ENCODE results near the gene RDH13. TPM values are rescaled to one million over a fixed set of nuclear protein-coding genes. Genes with fewer than 3 reads are reported as not detected.

Gene RDH13, protein sequence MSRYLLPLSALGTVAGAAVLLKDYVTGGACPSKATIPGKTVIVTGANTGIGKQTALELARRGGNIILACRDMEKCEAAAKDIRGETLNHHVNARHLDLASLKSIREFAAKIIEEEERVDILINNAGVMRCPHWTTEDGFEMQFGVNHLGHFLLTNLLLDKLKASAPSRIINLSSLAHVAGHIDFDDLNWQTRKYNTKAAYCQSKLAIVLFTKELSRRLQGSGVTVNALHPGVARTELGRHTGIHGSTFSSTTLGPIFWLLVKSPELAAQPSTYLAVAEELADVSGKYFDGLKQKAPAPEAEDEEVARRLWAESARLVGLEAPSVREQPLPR
- 9.2 and 16.6 TPM in 2 replicates for total RNA-seq

DNA sequence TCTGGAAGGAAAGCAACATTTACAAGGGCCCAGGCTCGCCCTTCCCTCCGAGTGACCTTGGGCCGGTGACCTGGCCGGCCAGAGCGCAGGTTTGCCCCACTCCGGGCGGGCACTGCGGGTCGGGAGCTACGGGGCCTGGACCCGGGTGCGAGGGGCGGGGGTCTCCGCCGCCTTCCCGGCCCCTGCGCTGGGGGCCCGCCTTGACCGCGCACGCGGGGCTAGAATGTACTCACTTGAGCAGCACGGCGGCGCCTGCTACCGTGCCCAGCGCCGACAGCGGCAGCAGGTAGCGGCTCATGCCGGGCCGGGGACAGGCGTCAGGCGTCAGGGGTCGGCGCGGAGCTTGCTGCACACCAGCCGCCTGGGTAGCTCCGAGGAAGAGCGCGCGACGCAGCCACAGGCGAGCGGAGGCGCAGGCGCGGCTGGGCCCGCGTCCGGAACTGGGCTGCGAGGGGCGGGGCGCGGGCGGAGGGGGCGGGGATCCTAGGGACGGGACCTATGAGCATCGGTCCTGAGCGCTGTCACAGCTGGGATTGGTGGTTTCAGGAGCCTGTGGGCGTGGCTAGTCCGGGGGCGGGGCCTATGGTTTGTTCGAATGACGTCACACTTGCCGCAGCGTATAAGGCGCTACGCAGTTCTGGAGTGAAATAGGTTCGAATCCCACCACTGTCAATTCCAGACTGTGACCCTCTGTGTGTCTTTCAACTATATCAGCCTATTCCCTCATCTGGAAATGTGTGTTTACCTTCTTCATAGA lies at the start of gene RDH13:
RDH13 (minus strand) TSS at position 414 of the 757 bp plus-strand sequence; CDS start at position 298, 116 bp downstream.

GRCh38 chr19:55075371-55075998 lies 12.5 kb upstream of the RDH13 start, which contains the start of gene EPS8L1:
TSS of gene EPS8L1 (plus strand) at chr19:55075869. CDS start at chr19:55076445, 576 bp downstream.

Other genes with a start within 250 kb of the RDH13 start
- not detected in 2 replicates for gene KIR3DL1, start 246.7 kb downstream of the RDH13 start, total RNA-seq
- gene KIR2DS4, start 230.5 kb downstream of the RDH13 start, total RNA-seq = not detected in 2 replicates
- not detected in 2 replicates for gene KIR3DL2, start 212.7 kb downstream of the RDH13 start, total RNA-seq
- gene FCAR, start 188.9 kb downstream of the RDH13 start, total RNA-seq = not detected in 2 replicates
- gene NCR1, start 157.0 kb downstream of the RDH13 start, total RNA-seq = not detected in 2 replicates
- gene NLRP7, start 115.6 kb downstream of the RDH13 start, total RNA-seq = not detected in 2 replicates
- gene NLRP2, start 96.8 kb downstream of the RDH13 start, total RNA-seq = 1.9 TPM in 1 of 2 replicates, not detected in the other
- gene GP6, start 24.9 kb downstream of the RDH13 start, total RNA-seq = not detected in 2 replicates
- 0.64 and 6.5 TPM in 2 replicates for gene EPS8L1, start 12.7 kb upstream of the RDH13 start, total RNA-seq
- gene PPP1R12C, start 54.5 kb upstream of the RDH13 start, total RNA-seq = 45.6 and 47.1 TPM in 2 replicates
- 6.7 and 20.3 TPM in 2 replicates for gene TNNT1, start 86.1 kb upstream of the RDH13 start, total RNA-seq
- gene TNNI3, start 94.6 kb upstream of the RDH13 start, total RNA-seq = not detected in 2 replicates
- gene DNAAF3, start 103.5 kb upstream of the RDH13 start, total RNA-seq = 1.0 TPM in 1 of 2 replicates, not detected in the other
- gene SYT5, start 117.1 kb upstream of the RDH13 start, total RNA-seq = 0.08 and 0.26 TPM in 2 replicates
- 3.9 and 6.6 TPM in 2 replicates for gene PTPRH, start 146.4 kb upstream of the RDH13 start, total RNA-seq
- 0.56 and 1.8 TPM in 2 replicates for gene TMEM86B, start 165.6 kb upstream of the RDH13 start, total RNA-seq
- gene PPP6R1, start 195.9 kb upstream of the RDH13 start, total RNA-seq = 34.1 and 42.2 TPM in 2 replicates
- gene HSPBP1, start 217.0 kb upstream of the RDH13 start, total RNA-seq = 50.1 and 59.6 TPM in 2 replicates
- 6.3 and 16.0 TPM in 2 replicates for gene BRSK1, start 220.8 kb upstream of the RDH13 start, total RNA-seq